PC-9 (cell line): ENCODE results near the gene TMEM233. TPM values are rescaled to one million over a fixed set of nuclear protein-coding genes. Genes with fewer than 3 reads are reported as not detected.

Experiments used
- BruUV-seq: library from RNA; stranded (reverse); fragments of 400-500 nt; replicated peaks from 2 replicates; lab custom pipeline; 2021; lab: Mats Ljungman, UMichigan
- CTCF ChIA-PET: fragments of 300-600 bp; sonication (Branson Sonifier 250); formaldehyde crosslinking; loops from one replicate; lab custom pipeline; 2022; ENCODE audit warnings: antibody characterized with exemption; lab: Charles Lee
- POLR2A ChIA-PET: fragments of 300-600 bp; sonication (Branson Sonifier 250); formaldehyde crosslinking; loops from one replicate; lab custom pipeline; 2022; ENCODE audit warnings: antibody characterized with exemption; ENCODE audit not compliant: unreplicated experiment; lab: Charles Lee
- DNase-seq, 2 experiments: peaks; one replicate each; pipeline versions ENCODE4 v3.0.0 to v3.0.0-alpha.2; 2015 to 2022; ENCODE audit warnings: mixed read lengths in 1 of 2
- H2AFZ ChIP-seq: fragments of 200-600 bp; sonication (generic); 2 replicates; pipeline ENCODE4 v1.8.1; 2017; ENCODE audit warnings: antibody characterized with exemption
- H3F3A ChIP-seq: fragments of 200-600 bp; sonication (generic); 2 replicates; pipeline ENCODE4 v1.8.1; 2017; ENCODE audit warnings: antibody characterized with exemption, mild to moderate bottlenecking, low read depth; ENCODE audit not compliant: insufficient read depth
- H3K27ac ChIP-seq: fragments of 200-600 bp; sonication (generic); 2 replicates; pipeline ENCODE4 v1.6.1; 2016; ENCODE audit warnings: mixed run types
- H3K27me3 ChIP-seq: fragments of 200-600 bp; sonication (generic); 2 replicates; pipeline ENCODE4 v1.6.1; 2016; ENCODE audit warnings: low read depth, mixed run types; ENCODE audit not compliant: insufficient read depth
- H3K36me3 ChIP-seq: fragments of 200-600 bp; sonication (generic); 2 replicates; pipeline ENCODE4 v1.6.1; 2016; ENCODE audit warnings: low read depth, mixed run types
- H3K4me1 ChIP-seq: fragments of 200-600 bp; sonication (generic); replicated peaks from 2 replicates; pipeline ENCODE4 v1.6.1; 2016; ENCODE audit warnings: mixed run types; ENCODE audit not compliant: insufficient read depth
- H3K4me2 ChIP-seq: fragments of 200-600 bp; sonication (generic); 2 replicates; pipeline ENCODE4 v1.6.1; 2017; ENCODE audit warnings: mixed run types
- H3K4me3 ChIP-seq: fragments of 200-600 bp; sonication (generic); 2 replicates; pipeline ENCODE4 v1.6.1; 2016; ENCODE audit warnings: mixed run types
- H3K79me2 ChIP-seq: fragments of 200-600 bp; sonication (generic); 2 replicates; pipeline ENCODE4 v1.6.1; 2017; ENCODE audit warnings: low read depth, mixed run types
- H3K9me2 ChIP-seq: fragments of 200-600 bp; sonication (generic); 2 replicates; pipeline ENCODE4 v1.8.1; 2017; ENCODE audit warnings: mild to moderate bottlenecking; ENCODE audit not compliant: insufficient read depth
- H3K9me3 ChIP-seq: fragments of 200-600 bp; sonication (generic); 2 replicates; pipeline ENCODE4 v1.8.1; 2016; ENCODE audit warnings: low read depth; ENCODE audit not compliant: insufficient read depth
- H4K20me1 ChIP-seq: fragments of 200-600 bp; sonication (generic); 2 replicates; pipeline ENCODE4 v1.8.1; 2017; ENCODE audit not compliant: insufficient read depth
- EZH2 ChIP-seq: fragments of 200-600 bp; sonication (generic); IDR thresholded peaks from 2 replicates; pipeline ENCODE4 v1.8.0; 2017; ENCODE audit warnings: antibody characterized with exemption, low read depth
- intact Hi-C: fragments of 100-400 bp; cut with micrococcal nuclease; formaldehyde crosslinking; loops from one replicate; pipeline ENCODE4 v1.10.0; 2022; ENCODE audit not compliant: unreplicated experiment
- total RNA-seq: library from RNA; stranded (reverse); gene quantifications from 2 replicates; pipeline ENCODE4 v1.2.3, GENCODE V29; 2021
- TF ChIP-seq, protein P1 (sequence below): fragments of 200-600 bp; sonication (generic); conservative IDR thresholded peaks from 2 replicates; pipeline ENCODE4 v1.6.1; 2017; ENCODE audit warnings: mixed run types, antibody characterized with exemption, mild to moderate bottlenecking, moderate library complexity

The TMEM233 gene
- total RNA-seq, 1 experiment from 2014 or later: not detected

DNA sequence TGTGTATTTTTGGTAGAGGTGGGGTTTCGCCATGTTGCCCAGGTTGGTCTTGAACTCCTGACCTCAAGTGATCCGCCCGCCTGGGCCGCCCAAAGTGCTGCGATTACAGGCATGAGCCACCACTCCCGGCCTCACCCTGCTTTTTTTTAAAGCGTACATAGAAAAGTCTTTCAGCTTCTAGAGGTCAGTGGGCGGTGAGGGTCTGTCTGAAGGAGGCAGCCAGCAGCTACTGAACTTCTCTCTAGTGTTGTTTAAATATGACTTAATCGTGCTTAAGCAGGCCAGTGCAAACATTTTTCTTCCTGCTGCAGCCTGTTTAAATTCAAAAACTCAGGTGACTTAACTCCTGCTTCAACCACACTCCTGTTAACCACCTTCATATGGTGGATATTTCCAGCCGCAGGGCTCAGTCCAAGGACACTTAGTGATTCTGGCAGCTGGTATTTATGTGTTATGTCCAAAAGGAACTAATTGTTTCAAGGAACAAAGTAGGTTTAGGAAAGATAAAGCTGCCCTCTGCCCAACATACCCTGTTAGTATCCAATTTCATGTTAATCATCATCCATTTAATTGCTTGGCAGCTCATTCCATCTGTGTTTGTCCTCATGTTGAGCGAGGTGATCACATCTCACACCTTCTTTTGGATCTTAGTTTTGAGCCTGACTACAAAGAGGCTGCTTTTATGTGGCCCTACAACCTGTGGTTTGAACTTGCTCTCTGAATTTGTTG lies 76.3 kb downstream of the TMEM233 start:
- TF ChIP-seq EZH2: no peak
- TF ChIP-seq, protein P1, sequence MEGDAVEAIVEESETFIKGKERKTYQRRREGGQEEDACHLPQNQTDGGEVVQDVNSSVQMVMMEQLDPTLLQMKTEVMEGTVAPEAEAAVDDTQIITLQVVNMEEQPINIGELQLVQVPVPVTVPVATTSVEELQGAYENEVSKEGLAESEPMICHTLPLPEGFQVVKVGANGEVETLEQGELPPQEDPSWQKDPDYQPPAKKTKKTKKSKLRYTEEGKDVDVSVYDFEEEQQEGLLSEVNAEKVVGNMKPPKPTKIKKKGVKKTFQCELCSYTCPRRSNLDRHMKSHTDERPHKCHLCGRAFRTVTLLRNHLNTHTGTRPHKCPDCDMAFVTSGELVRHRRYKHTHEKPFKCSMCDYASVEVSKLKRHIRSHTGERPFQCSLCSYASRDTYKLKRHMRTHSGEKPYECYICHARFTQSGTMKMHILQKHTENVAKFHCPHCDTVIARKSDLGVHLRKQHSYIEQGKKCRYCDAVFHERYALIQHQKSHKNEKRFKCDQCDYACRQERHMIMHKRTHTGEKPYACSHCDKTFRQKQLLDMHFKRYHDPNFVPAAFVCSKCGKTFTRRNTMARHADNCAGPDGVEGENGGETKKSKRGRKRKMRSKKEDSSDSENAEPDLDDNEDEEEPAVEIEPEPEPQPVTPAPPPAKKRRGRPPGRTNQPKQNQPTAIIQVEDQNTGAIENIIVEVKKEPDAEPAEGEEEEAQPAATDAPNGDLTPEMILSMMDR: no peak
- POLR2A ChIA-PET: no interaction called here
- Histone ChIP-seq H3K9me2 (no peaks in the 10 kb centered on the region), H2AFZ (no peak overlapping the region), H3F3A (peaks cover 35% of the 10 kb centered on the region), H3K4me2 (peak overlapping the region; percentile 92), H3K9me3 (no peaks in the 10 kb centered on the region), H3K4me1 (peaks cover 44% of the 10 kb centered on the region), H4K20me1 (0 out of 2 replicates have a peak, but pooled peaks cover 10% of the 10 kb centered on the region), H3K27ac (peak overlapping the region; percentile 27; the same call in 1 of the 2 replicates), H3K27me3 (no peaks in the 10 kb centered on the region), H3K36me3 (peaks cover 29% of the 10 kb centered on the region), H3K79me2 (peaks cover 40% of the 10 kb centered on the region), H3K4me3 (no peak overlapping the region; the same call in 1 of the 2 replicates)
- CTCF ChIA-PET: interaction anchor here (0.6 kb wide), 1 partner anchor 221 kb away, joined by 9 read pairs; no protein-coding TSS in a partner anchor
- intact Hi-C loops: no loop called here
- BruUV-seq: TSS peak; percentile 7
- peak in 1 of 2 experiments; percentile 72 for DNase-seq

DNA sequence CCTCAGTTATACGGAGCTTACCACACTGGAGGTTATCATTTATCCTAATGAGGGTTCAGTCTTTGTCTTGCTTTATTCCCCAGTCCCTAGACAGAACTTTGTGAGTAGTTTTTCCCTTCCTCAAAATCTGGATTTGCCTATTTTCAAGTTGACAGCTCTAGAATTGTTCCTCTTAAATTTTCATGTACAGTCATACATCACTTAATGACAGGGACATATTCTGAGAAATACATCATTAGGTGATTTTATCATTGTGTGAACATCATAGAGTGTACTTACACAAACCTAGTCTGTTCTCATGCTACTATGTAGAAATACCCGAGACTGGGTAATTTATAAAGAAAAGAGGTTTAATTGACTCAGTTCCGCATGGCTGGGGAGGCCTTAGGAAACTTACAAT lies 77.5 kb downstream of the TMEM233 start:
- Histone ChIP-seq H2AFZ (no peak overlapping the region), H3K9me3 (no peaks in the 10 kb centered on the region), H4K20me1 (0 out of 2 replicates have a peak, but pooled peaks cover 10% of the 10 kb centered on the region), H3K27me3 (no peaks in the 10 kb centered on the region), H3K4me3 (no peak overlapping the region), H3K4me1 (peaks cover 44% of the 10 kb centered on the region), H3K79me2 (peaks cover 40% of the 10 kb centered on the region), H3K4me2 (no peak overlapping the region), H3F3A (peaks cover 41% of the 10 kb centered on the region), H3K36me3 (peaks cover 36% of the 10 kb centered on the region), H3K9me2 (no peaks in the 10 kb centered on the region), H3K27ac (no peak overlapping the region)
- intact Hi-C loops: no loop called here
- BruUV-seq: no TSS peak
- POLR2A ChIA-PET: no interaction called here
- CTCF ChIA-PET: no interaction called here
- no peak for DNase-seq
- TF ChIP-seq, protein P1: no peak
- no peak for TF ChIP-seq EZH2

DNA sequence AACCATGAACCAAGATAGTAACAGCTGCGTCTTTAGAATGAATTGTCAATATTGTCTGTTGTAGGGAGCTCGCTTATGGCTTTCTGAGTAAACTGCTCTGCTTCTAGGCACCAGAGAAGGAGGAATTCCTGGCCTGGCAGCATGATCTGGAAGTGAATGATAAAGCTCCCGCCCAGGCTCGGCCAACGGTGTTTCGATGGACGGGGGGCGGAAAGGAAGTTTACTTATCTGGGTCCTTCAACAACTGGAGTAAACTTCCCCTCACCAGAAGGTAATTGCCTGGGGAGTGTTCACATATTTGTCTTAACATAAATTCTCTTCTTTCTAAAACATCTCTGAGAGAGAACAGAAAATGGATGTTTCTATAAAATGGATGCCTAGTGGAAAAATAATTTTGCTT lies 78.6 kb downstream of the TMEM233 start:
- Histone ChIP-seq H3K9me3 (no peaks in the 10 kb centered on the region), H4K20me1 (0 out of 2 replicates have a peak, but pooled peaks cover 10% of the 10 kb centered on the region), H3K9me2 (no peaks in the 10 kb centered on the region), H3K4me3 (no peak overlapping the region), H3K36me3 (peaks cover 45% of the 10 kb centered on the region), H3F3A (peaks cover 40% of the 10 kb centered on the region), H3K79me2 (peaks cover 40% of the 10 kb centered on the region), H3K4me1 (peaks cover 38% of the 10 kb centered on the region), H3K4me2 (no peak overlapping the region), H2AFZ (no peak overlapping the region), H3K27ac (no peak overlapping the region), H3K27me3 (no peaks in the 10 kb centered on the region)
- no TSS peak for BruUV-seq
- TF ChIP-seq EZH2: no peak
- TF ChIP-seq, protein P1: no peak
- POLR2A ChIA-PET: no interaction called here
- CTCF ChIA-PET: interaction anchor here (0.6 kb wide), 1 partner anchor 231 kb away, joined by 3 read pairs; no protein-coding TSS in a partner anchor
- DNase-seq: no peak
- intact Hi-C loops: no loop called here
